Activated CD4-positive, CD25-positive, alpha-beta regulatory T cell treated with anti-CD3 and anti-CD28 coated beads, Interleukin-2, amount 50 U/mL, for 24 hours (primary cell): ENCODE data around the gene CASP8AP2.
"Not testable (repeated sequence)": the region's sequence is repeated elsewhere in the genome, so short reads cannot be mapped to it uniquely, and the experiment has no call there.

ENCODE experiments used
- ATAC-seq, 2 donors: fragments of 150-1000 bp; cut with Tn5 transposase; one replicate each; pipeline ENCODE4 v1.10.0; 2021; ENCODE audit warnings: mild to moderate bottlenecking in 1 of 2, moderate library complexity in 1 of 2

The CASP8AP2 gene

DNA sequence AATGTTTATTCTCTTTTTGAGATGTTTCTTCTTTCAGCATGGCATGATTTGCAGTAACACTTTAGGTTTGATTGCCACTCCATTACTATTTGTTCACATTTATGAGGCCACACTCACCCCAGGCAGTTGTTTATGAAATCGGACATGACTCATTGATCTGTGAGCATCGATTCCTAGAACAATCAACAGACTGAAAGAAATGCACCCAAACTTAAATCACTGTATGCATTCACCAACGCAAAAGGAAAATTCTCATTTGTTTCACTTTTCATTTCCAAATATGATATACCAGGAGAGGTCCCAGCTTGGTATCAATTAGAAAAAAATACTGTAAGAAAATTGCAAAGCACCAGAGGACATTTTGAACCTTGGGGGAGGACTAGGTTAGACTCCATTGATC lies 59.2 kb downstream of the CASP8AP2 start:
- ATAC-seq, result peak in 1 of 2 donors; percentile 38

DNA sequence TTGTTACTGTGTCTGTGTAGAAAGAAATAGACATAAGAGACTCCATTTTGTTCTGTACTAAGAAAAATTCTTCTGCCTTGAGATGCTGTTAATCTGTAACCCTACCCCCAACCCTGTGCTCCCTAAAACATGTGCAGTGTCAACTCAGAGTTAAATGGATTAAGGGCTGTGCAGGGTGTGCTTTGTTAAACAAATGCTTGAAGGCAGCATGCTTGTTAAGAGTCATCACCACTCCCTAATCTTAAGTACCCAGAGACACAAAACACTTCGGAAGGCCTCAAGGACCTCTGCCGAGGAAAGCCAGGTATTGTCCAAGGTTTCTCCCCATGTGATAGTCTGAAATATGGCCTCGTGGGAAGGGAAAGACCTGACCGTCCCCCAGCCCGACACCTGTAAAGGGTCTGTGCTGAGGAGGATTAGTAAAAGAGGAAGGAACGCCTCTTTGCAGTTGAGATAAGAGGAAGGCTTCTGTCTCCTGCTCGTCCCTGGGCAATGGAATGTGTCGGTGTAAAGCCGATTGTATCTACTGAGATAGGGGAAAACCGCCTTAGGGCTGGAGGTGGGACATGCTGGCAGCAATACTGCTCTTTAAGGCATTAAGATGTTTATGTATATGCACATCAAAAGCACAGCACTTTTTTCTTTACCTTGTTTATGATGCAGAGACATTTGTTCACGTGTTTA lies 61.3 kb downstream of the CASP8AP2 start:
- ATAC-seq, result not testable (repeated sequence)

DNA sequence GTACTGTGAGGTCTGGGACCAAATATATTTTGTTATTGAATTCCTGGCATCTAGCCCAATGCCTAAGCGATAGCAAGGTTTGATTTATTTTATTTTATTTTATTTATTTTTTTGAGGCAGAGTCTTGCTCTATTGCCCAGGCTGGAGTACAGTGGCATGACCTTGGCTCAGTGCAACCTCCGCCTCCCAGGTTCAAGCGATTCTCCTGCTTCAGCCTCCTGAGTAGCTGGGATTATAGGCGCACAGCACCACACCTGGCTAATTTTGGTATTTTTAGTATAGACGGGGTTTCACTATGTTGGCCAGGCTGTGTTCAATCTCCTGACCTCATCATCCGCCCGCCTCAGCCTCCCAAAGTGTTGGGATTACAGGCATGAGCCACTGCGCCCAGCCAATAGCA lies 62.9 kb downstream of the CASP8AP2 start:
- ATAC-seq, result not testable (repeated sequence)

DNA sequence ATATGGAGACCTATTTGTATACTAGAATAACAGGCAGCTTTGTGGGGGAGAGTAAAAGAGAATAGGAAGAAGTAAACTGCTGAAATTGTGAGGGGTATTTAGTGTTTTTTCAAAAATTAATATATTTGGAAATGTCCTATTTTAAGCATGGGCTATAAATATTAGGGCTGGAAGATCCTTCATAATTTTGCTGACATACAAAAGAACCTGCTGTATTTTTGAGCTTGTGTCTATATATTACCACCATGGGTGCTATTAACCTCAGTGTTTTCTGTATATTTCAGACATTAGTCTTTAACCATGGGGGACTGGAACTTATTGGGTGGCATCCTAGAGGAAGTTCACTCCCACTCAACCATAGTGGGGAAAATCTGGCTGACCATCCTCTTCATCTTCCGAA lies 64.5 kb downstream of the CASP8AP2 start, which contains the start of gene GJA10:
Gene GJA10, plus strand, starts transcription at position 301 of the 400 bp plus-strand sequence. Its CDS starts 0 bp downstream, at position 301.
- no peak for ATAC-seq

DNA sequence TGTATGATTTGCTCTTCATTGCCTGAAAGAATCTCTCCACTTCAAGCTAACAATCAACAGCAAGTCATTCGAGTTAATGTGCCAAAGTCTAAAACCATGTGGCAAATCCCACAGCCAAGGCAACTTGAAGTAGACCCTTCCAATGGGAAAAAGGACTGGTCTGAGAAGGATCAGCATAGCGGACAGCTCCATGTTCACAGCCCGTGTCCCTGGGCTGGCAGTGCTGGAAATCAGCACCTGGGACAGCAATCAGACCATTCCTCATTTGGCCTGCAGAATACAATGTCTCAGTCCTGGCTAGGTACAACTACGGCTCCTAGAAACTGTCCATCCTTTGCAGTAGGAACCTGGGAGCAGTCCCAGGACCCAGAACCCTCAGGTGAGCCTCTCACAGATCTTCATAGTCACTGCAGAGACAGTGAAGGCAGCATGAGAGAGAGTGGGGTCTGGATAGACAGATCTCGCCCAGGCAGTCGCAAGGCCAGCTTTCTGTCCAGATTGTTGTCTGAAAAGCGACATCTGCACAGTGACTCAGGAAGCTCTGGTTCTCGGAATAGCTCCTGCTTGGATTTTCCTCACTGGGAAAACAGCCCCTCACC lies 65.7 kb downstream of the CASP8AP2 start:
- ATAC-seq, result no peak

DNA sequence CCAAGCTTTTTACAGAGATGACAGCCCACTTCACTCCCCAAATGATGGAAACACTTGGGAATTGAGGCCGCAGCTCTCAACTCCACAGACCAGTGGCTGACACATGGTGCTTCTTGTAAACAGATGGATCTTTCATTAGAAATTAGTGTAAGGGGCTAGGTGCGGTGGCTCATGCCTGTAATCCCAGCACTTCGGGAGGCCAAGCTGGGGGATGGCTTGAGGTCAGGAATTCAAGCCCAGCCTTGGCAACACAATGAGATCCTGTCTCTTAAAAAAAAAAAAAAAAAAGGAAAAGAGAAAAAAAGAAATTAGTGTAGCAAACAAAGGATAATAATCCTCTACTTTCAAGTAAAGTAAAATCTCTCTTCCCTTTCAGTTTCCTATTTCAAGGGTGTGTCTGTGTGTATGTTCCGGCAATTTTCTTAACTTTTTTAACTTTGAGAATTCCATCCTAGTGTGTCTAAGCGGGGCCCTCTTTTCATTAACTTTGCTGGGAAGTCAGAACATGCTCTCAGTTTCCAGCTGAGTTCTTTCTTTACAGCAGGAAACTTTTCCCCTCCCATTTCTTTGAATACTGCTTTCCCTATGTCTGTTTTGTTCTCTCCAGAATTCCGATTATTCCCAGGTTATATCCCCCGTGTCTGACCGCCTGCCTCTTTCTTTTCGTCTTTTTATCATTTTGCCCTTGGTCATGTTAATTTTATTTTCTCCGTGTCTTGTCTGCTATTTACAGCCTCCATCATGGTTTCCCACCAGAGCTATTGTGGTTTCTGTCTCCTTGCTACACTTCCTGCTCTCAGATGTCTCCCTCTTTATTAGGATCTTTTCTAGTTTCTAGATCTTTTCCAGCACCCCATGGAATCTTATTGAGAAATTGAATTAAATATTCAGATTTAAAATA lies 80.6 kb downstream of the CASP8AP2 start:
- not testable (repeated sequence) for ATAC-seq

DNA sequence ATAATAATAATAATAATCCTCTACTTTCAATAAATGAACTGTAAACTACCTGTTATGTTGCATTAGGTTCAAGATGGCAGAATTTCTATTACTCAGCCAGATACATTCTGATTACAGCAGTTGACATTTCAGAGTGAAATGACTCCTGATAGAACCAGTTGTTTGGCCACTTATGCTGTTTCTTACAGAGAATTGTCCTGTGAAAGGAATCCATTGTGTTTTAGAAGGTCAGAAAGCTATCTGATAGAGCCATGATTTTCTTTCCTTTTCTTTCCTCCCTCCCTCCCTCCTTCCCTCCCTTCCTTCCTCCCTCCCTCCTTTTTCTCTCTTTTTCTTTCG lies 81.2 kb downstream of the CASP8AP2 start:
- ATAC-seq, result no peak

DNA sequence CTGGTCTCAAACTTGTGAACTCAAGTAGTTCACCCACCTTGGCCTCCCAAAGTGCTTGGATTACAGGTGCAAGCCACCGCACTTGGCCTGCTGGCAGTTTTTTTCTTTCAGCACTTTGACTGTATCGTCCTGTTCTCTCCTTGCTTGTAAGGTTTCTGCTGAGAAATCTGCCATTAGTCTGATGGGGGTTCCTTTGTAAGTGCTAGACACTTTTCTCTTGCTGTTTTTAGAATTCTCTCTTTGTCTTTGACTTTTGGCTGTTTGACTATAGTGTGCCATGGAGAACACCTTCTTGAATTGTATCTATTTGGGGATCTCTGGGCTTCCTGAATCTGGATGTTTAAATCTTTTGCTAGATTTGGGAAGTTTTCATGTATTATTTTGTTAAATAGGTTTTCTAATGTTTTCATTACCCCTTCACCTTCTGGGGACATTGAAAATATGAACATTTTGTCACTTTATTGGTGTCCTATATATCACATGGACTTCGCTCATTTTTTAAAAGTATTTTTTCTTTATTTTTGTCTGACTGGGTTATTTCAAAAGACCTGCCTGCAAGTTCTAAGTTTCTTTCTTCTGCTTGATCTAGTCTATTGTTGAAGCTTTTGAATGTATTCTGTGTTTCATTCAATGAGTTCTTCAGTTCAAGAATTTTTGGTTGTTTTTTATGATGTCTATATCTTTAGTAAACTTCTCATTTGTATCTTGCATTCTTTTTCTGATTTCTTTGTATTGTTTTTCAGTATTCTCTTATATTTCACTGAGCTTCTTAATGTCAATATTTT lies 86.6 kb downstream of the CASP8AP2 start:
- no peak for ATAC-seq

DNA sequence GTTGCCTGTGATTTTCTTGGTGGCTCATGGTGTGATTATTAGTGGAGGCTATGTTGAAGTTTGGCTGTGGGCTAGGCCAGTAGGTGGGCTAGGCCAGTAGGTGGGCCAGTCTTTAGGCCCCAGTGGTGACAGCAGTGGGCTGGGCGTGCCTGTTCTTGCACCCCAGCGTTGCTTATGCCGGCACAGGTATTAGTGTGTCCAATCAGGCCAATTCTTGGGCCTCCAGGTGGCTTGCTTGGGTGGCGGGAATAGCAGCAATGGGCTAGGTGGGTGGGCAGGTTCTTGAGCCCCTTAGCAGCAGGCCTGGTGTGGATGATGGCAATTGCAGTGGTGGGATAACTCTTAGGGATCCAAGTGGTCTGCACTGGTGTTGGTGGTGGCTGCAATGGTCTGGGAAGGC lies 87.5 kb downstream of the CASP8AP2 start:
- ATAC-seq, result no peak

DNA sequence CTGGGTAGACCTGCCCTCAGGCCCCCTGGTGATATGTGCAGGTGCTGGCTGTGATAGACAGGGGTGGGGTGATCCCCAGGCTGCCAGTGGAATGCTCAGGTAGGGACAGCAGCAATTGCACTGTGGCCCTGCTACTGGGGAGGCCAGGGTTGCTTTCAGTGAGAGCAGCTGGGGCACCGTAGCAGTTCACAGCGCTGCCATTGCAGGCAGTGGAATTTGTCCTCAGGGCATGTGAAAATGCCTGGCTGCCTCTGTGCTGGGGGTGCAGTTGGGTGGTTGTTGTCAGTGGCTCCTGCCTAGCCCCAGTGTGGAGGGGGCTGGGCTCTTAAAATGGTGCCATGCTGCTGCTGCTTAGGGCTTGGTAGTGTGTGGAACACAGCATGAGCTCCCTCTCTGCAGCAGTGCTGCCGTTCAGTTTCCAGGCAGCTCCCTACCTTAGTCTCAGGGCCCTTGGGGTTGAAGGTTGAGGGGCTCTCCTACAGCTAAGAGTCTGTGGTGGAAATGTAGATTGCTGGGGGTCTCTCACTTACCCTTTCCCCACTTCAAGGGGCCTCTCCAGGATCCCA lies 88.2 kb downstream of the CASP8AP2 start:
- no peak for ATAC-seq
